ENCODE results near the gene RFT1.

DNA sequence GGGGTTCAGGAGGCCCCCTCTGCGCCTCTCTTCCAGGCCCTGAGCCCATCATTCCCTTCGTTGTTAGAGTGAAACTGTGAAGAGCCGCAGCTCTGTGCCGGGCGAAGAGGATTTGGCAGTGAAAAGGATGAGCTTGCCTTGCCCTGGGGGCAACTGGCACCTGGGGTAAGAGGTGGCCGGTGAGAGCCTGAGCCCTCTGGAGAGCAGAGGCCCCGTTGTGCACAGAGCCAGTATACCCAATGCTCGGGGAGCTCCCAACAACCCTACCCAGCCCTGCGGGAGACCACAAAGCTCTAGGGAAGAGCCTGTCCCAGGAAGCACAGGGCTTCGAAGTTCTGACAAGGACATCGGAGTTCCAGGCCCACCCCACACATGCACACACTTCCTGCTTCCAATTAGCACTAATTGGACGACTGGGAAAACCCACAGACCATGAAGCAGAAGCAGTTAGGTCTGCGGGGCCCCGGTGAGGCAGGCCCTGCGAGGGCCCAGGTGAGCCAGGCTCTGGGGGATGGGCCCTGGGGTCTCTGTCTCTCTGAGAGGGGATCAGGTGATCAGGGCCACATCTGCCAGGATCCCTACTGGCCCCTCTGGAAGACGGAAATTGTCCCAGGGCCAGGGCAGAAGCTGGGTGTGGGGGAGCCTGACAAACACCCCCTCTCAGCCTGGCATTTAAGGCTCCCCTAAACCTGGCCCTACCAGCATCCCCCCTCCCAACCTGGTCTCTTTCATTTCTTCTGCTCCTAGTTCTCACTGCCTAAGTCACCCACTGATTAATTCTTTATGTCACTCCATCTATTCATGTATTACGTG is 56.5 kb downstream of the RFT1 start:
- TF ChIP-seq GATA3 (IDR thresholded peaks at IDR 0.05; ENCODE audit: low read depth, low read length): no peak
- no peak for TF ChIP-seq GATA2 (IDR thresholded peaks at IDR 0.05; ENCODE audit: low read depth, low read length)

Measured in SH-SY5Y (cell line).